Neural cell (in vitro differentiated cells): ENCODE measurements around the gene CA5A. TPM values are rescaled to one million over a fixed set of nuclear protein-coding genes. Genes with fewer than 3 reads are reported as not detected.

Experiments used
- H2AFZ ChIP-seq: fragments of 200-600, 300-800 bp; sonication (generic), shearing (Covaris generic); 2 replicates; pipeline ENCODE4 v1.6.0; 2014; ENCODE audit warnings: low read depth, mild to moderate bottlenecking, antibody characterized with exemption, low read length, moderate library complexity
- H3F3A ChIP-seq: fragments of 200-600 bp; shearing (Covaris generic); 2 replicates; pipeline ENCODE4 v1.6.1; 2016; ENCODE audit warnings: mild to moderate bottlenecking, moderate library complexity, mixed read lengths, antibody characterized with exemption, low read length; ENCODE audit not compliant: insufficient read depth, poor library complexity, severe bottlenecking
- H3K27ac ChIP-seq: fragments of 200-600, 300-800 bp; sonication (generic), shearing (Covaris generic); 2 replicates; pipeline ENCODE4 v1.5.1; 2014; ENCODE audit warnings: mild to moderate bottlenecking, low read length, moderate library complexity
- H3K27me3 ChIP-seq: fragments of 300-800, 200-600 bp; sonication (generic), shearing (Covaris generic); 2 replicates; pipeline ENCODE4 v1.6.0; 2014; ENCODE audit warnings: mild to moderate bottlenecking, low read depth, low read length, moderate library complexity; ENCODE audit not compliant: insufficient read depth
- H3K36me3 ChIP-seq: fragments of 300-800, 200-600 bp; sonication (generic), shearing (Covaris generic); 2 replicates; pipeline ENCODE4 v1.5.1; 2014; ENCODE audit warnings: mild to moderate bottlenecking, antibody characterized with exemption, low read length, moderate library complexity; ENCODE audit not compliant: insufficient read depth
- H3K4me2 ChIP-seq: fragments of 300-800, 200-600 bp; sonication (generic), shearing (Covaris generic); 2 replicates; pipeline ENCODE4 v1.6.0; 2014; ENCODE audit warnings: mild to moderate bottlenecking, low read length
- H3K4me3 ChIP-seq: fragments of 300-800, 200-600 bp; sonication (generic), shearing (Covaris generic); 2 replicates; pipeline ENCODE4 v1.5.1; 2014; ENCODE audit warnings: mild to moderate bottlenecking, low read length, moderate library complexity
- H3K79me2 ChIP-seq: fragments of 200-600 bp; shearing (Covaris generic); replicated peaks from 2 replicates; pipeline ENCODE4 v1.6.0; 2014; ENCODE audit warnings: mild to moderate bottlenecking, low read length, moderate library complexity; ENCODE audit not compliant: insufficient read depth
- H3K9ac ChIP-seq: fragments of 300-800, 200-600 bp; sonication (generic), shearing (Covaris generic); 2 replicates; pipeline ENCODE4 v1.6.1; 2016; ENCODE audit warnings: mild to moderate bottlenecking, low read length, mixed read lengths
- H3K9me2 ChIP-seq: fragments of 200-600 bp; shearing (Covaris generic); 2 replicates; pipeline ENCODE4 v1.6.1; 2016; ENCODE audit warnings: mild to moderate bottlenecking, low read length, mixed read lengths; ENCODE audit not compliant: insufficient read depth
- H3K9me3 ChIP-seq: fragments of 200-600, 300-800 bp; sonication (generic), shearing (Covaris generic); 2 replicates; pipeline ENCODE4 v1.6.1; 2016; ENCODE audit warnings: mild to moderate bottlenecking, mixed run types, low read length, moderate library complexity, mixed read lengths
- H4K20me1 ChIP-seq: fragments of 200-600 bp; shearing (Covaris generic); 2 replicates; pipeline ENCODE4 v1.6.1; 2016; ENCODE audit warnings: mild to moderate bottlenecking, mixed run types; ENCODE audit not compliant: insufficient read depth
- CTCF ChIP-seq: fragments of 450-650 bp; IDR thresholded peaks from 2 replicates; pipeline ENCODE4 v1.5.1; 2014; ENCODE audit warnings: antibody characterized with exemption, mild to moderate bottlenecking, moderate library complexity; ENCODE audit not compliant: poor library complexity, severe bottlenecking
- EP300 ChIP-seq: fragments of 450-650 bp; conservative IDR thresholded peaks from 2 replicates; pipeline ENCODE4 v1.6.1; 2014; ENCODE audit warnings: antibody characterized with exemption, mild to moderate bottlenecking, moderate library complexity; ENCODE audit not compliant: poor library complexity, severe bottlenecking
- EZH2 ChIP-seq: fragments of 200-600, 300-800 bp; shearing (Covaris generic), sonication (generic); IDR thresholded peaks from 2 replicates; pipeline ENCODE4 v1.6.1; 2014; ENCODE audit warnings: antibody characterized with exemption, low read length, borderline replicate concordance, mild to moderate bottlenecking; ENCODE audit not compliant: insufficient read depth, poor library complexity, severe bottlenecking
- MXI1 ChIP-seq: fragments of 450-650 bp; conservative IDR thresholded peaks from 2 replicates; pipeline ENCODE4 v1.6.1; 2014; ENCODE audit warnings: antibody characterized with exemption, mild to moderate bottlenecking; ENCODE audit not compliant: poor library complexity, severe bottlenecking
- POLR2AphosphoS5 ChIP-seq: IDR thresholded peaks from 2 replicates; pipeline ENCODE4 v1.6.1; 2012
- RAD21 ChIP-seq: fragments of 450-650 bp; conservative IDR thresholded peaks from 2 replicates; pipeline ENCODE4 v1.6.1; 2014; ENCODE audit warnings: antibody characterized with exemption, mild to moderate bottlenecking, moderate library complexity
- REST ChIP-seq: IDR thresholded peaks from 2 replicates; pipeline ENCODE4 v1.6.1; 2012; ENCODE audit warnings: borderline replicate concordance
- SMC3 ChIP-seq: fragments of 450-650 bp; conservative IDR thresholded peaks from 2 replicates; pipeline ENCODE4 v1.6.1; 2014; ENCODE audit warnings: antibody characterized with exemption, mild to moderate bottlenecking, moderate library complexity; ENCODE audit not compliant: poor library complexity
- TAF1 ChIP-seq: IDR thresholded peaks from 2 replicates; pipeline ENCODE4 v1.6.1; 2012; ENCODE audit warnings: low read depth
- polyA plus RNA-seq: library from polyadenylated mRNA; depleted of rRNA; stranded (reverse); fragments of >200 nt; gene quantifications from 2 replicates; pipeline ENCODE4 v1.2.3, GENCODE V29; 2014

CA5A gene
- polyA plus RNA-seq, 1 donor from 2014 or later, result not detected

DNA sequence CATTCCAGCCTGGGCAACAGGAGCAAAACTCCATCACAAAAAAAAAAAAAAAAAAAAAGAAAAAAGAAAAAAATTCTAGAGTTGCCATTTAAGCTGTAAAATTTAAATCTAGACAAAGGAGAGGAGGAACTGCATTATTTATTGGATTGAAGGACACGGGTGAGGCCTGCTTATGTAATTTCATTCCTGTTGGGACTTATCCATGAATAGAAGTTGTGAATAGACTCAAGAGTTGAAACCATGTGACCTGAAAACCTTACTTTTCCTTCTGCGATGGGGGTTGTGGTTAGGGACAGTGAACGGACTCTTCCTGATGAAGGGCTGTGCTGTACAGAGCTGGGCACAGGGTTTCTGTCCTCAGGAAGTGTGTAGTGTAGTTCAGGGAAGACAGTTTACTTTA lies 37.4 kb upstream of the CA5A start:
- no peaks in the 10 kb centered on the region for H3K9me2 ChIP-seq
- H3K9me3 ChIP-seq, result no peaks in the 10 kb centered on the region
- H3K27me3 ChIP-seq, result no peaks in the 10 kb centered on the region
- H3K4me2 ChIP-seq, result no peak overlapping the region
- H3K36me3 ChIP-seq, result no peaks in the 10 kb centered on the region
- no peaks in the 10 kb centered on the region for H3F3A ChIP-seq
- H3K27ac ChIP-seq, result no peak overlapping the region
- TF ChIP-seq RAD21 (no peak), POLR2AphosphoS5 (no peak), EZH2 (no peak), MXI1 (no peak), REST (no peak), CTCF (no peak), TAF1 (no peak), EP300 (no peak), SMC3 (no peak)
- H4K20me1 ChIP-seq, result no peaks in the 10 kb centered on the region
- H3K4me3 ChIP-seq, result no peak overlapping the region
- H2AFZ ChIP-seq, result no peak overlapping the region
- H3K79me2 ChIP-seq, result peaks cover 33% of the 10 kb centered on the region
- H3K9ac ChIP-seq, result no peak overlapping the region

DNA sequence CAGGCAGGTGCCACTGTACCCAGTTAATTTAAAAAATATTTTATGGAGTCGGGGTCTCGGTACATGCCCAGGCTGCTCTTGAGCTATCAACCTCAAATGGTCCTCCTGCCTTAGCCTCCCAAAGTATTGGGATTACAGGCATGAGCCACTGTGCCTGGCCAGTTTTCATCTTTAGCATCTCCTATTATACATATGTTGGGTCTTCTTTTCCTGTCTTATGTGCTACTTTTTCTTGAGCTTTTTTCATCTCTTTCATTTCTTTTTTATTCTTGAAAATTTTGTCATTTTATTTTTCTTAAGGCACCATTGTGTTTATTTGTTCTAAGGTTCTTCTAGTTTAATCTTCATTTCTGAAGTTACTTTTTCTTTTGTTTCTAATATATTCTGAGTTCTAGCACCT lies 35.6 kb upstream of the CA5A start:
- no peaks in the 10 kb centered on the region for H3K9me3 ChIP-seq
- TF ChIP-seq MXI1, result no peak
- no peak for TF ChIP-seq TAF1
- no peak for TF ChIP-seq REST
- TF ChIP-seq RAD21, result no peak
- TF ChIP-seq CTCF, result no peak
- TF ChIP-seq EP300, result no peak
- no peak for TF ChIP-seq SMC3
- no peak for TF ChIP-seq POLR2AphosphoS5
- no peak for TF ChIP-seq EZH2
- H2AFZ ChIP-seq, result no peak overlapping the region
- H3K79me2 ChIP-seq, result peaks cover 33% of the 10 kb centered on the region
- no peaks in the 10 kb centered on the region for H3F3A ChIP-seq
- no peaks in the 10 kb centered on the region for H3K36me3 ChIP-seq
- no peaks in the 10 kb centered on the region for H3K9me2 ChIP-seq
- H3K4me2 ChIP-seq, result no peak overlapping the region
- no peak overlapping the region for H3K9ac ChIP-seq
- no peaks in the 10 kb centered on the region for H3K27me3 ChIP-seq
- no peak overlapping the region for H3K27ac ChIP-seq
- H4K20me1 ChIP-seq, result no peaks in the 10 kb centered on the region
- H3K4me3 ChIP-seq, result no peak overlapping the region
